Measurements from ENCODE around the gene POLR3B. TPM values are rescaled to one million over a fixed set of nuclear protein-coding genes. Genes with fewer than 3 reads are reported as not detected.

POLR3B gene
- total RNA-seq, 1 donor, result 2.4 TPM

DNA sequence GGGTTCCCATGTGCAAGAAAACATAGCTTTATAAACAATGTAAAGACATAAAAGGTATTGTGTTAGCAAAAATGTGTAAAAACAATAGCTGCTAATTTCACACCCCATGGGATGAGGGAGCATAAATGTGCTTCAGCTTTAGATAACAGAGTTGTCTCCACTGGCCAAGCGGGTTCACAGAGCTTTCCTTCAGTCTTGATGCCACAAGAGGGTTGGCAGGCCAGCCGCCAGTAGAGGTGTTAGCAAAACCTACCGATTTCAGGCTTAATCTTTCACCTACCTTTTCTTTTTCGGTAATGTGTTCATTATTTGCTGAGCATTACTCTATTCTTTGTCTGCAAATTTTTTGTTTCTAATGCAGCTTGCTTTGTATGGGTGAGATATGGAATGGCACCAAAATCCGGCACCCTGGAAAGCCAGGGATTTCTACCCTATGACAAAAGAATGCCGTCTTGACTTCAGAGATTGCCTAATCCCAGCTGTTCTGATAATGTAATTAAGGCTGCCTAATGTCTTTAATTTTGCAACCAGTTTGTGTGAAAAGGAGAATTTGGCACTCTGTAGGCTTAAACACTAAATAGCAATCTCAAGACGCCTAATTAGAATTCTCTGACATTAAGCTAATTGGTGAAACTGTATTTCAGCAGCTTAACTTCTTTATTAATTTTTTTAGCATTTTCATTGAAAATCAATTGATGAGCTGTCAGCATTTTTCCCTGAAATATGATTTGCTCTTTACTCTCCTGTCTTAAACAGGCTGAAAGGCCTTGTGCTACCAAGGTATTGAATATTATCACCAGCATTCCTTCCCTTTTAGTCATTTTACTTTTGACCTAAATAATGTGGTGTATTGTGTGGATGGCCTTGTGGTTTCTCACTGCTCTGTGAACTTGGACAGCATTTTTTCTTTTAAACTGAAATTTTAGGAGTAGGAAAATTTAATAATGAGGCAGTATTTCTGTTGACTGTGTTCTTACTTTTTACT is 60.7 kb downstream of the POLR3B start:
- no peaks in the 10 kb centered on the region for H3K27me3 ChIP-seq (ENCODE audit: insufficient read depth, low read length)
- no peak overlapping the region for H3K4me3 ChIP-seq (ENCODE audit: low read length)

DNA sequence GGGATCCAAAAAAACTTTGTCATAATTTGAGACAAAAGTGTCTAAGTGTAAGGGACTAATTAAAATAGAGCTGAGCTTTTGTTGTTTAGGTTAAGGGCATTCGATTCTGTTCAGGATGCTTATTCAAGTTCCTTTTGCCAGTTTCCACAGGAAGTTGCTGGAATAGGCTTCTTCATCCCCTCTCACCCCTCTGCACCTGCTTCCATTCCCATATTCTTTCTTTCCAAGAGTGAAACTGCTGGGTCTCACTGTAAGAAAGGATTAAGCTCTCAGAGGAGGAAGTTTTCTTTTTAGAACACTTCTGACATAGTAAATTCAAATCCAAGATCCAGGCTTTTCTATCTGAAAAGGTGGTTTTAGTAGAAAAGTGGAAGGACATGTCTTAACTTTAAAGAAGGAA is 61.4 kb downstream of the POLR3B start:
- Histone ChIP-seq H3K4me3 (ENCODE audit: low read length) (no peak overlapping the region), H3K27me3 (ENCODE audit: insufficient read depth, low read length) (no peaks in the 10 kb centered on the region), H3K4me1 (ENCODE audit: insufficient read depth, low read length) (no peaks in the 10 kb centered on the region), H3K9me3 (ENCODE audit: low read depth, low read length) (no peaks in the 10 kb centered on the region)

More for the DNA sequence above, 60.7 kb downstream of the POLR3B start:
- Histone ChIP-seq H3K4me1 (ENCODE audit: insufficient read depth, low read length) (no peaks in the 10 kb centered on the region), H3K9me3 (ENCODE audit: low read depth, low read length) (no peaks in the 10 kb centered on the region)

DNA sequence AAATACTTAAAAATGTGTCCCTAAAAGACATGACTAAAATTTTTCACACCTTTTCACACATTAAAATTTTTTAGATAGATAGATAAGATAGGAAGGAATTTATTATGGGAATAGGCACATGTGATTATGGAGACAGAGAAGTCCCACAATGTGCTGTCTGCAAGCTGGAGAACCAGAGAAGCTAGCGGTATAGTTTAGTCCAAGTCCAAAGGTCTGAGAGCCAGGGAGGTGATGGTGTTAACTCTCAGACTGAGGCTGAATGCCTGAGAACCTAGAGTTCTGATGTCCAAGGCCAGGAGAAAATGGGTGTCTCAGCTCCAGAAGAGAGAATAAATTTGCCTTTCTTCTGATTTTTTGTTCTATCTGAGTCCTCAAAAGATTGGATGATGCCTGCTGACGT is 65.7 kb downstream of the POLR3B start:
- no peak overlapping the region for H3K4me3 ChIP-seq (ENCODE audit: low read length)
- no peaks in the 10 kb centered on the region for H3K9me3 ChIP-seq (ENCODE audit: low read depth, low read length)
- no peaks in the 10 kb centered on the region for H3K27me3 ChIP-seq (ENCODE audit: insufficient read depth, low read length)
- no peaks in the 10 kb centered on the region for H3K4me1 ChIP-seq (ENCODE audit: insufficient read depth, low read length)

DNA sequence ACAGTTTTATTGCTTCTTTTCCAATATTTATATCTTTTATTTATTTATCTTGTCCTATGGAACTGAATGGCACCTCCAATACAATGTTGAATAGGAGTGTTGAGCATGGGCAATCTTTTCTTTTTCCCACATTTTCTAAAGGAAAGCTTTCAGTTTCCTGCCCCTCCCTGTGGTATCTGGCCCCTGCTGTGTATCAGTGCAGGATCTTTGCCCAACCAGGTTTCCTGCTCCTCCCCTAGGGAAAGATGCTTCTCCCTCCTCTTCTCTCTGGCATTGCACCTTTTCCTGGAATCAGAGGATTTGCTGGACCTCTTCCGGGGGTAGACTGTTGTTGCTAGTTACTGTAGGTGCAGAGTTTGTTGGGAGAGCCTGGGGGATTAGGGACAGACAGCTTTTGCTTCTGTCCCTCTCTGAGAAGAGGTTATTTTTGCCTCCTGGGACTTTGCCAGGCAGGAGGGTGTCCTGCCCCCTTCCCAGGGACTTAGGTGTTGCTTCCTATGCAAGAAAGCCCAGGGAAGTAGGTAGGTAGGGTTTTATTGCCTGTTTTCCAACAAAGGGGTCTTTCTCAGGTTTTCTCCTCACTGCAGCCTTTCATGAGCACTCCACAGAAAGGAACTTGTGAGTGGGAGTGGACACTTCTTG is 67.6 kb downstream of the POLR3B start:
- no peak overlapping the region for H3K4me3 ChIP-seq (ENCODE audit: low read length)
- H3K9me3 ChIP-seq (ENCODE audit: low read depth, low read length), result no peaks in the 10 kb centered on the region
- no peaks in the 10 kb centered on the region for H3K4me1 ChIP-seq (ENCODE audit: insufficient read depth, low read length)
- no peaks in the 10 kb centered on the region for H3K27me3 ChIP-seq (ENCODE audit: insufficient read depth, low read length)

DNA sequence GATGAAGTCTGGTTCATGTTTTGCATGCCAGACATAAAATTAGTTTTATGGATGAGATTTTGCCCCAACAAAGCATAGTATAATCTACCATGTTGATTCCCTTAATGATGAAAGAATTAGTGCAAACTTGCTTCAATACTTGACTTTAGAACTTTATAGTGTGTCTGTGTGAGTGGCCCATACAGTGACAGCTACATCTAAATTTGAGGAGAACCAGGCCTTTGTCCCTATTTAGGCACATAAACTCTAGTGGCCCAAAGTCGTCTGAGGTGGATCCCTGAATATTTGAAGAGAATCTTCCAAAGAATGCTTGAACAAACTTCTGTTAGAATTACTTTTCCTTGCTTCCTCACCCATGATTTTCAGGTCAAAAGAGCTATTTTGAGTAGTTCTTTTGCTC is 70.4 kb downstream of the POLR3B start:
- no peaks in the 10 kb centered on the region for H3K4me1 ChIP-seq (ENCODE audit: insufficient read depth, low read length)
- H3K27me3 ChIP-seq (ENCODE audit: insufficient read depth, low read length), result no peaks in the 10 kb centered on the region
- H3K4me3 ChIP-seq (ENCODE audit: low read length), result no peak overlapping the region

DNA sequence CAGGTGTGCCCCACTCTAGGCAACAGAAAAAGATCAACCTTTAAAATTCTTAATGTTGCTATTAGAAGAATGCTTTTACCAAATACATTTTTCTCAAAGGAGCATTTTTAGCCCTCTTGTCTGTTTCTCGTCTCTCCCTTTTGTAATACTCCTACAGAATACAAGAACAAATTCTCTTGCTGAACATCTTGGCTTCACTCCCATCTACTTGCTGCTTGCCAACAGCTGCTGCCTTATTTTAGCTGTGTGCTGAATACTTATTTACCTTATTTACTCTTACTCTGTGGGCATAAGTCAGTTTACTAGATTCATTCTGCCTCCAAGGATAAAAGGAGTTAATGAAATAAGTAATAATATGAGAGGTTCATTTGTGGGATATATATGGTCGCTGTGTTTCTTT is 70.8 kb downstream of the POLR3B start:
- no peaks in the 10 kb centered on the region for H3K9me3 ChIP-seq (ENCODE audit: low read depth, low read length)
- no peaks in the 10 kb centered on the region for H3K4me1 ChIP-seq (ENCODE audit: insufficient read depth, low read length)
- H3K4me3 ChIP-seq (ENCODE audit: low read length), result no peak overlapping the region
- H3K27me3 ChIP-seq (ENCODE audit: insufficient read depth, low read length), result no peaks in the 10 kb centered on the region

More for the DNA sequence above, 70.4 kb downstream of the POLR3B start:
- H3K9me3 ChIP-seq (ENCODE audit: low read depth, low read length), result no peaks in the 10 kb centered on the region

DNA sequence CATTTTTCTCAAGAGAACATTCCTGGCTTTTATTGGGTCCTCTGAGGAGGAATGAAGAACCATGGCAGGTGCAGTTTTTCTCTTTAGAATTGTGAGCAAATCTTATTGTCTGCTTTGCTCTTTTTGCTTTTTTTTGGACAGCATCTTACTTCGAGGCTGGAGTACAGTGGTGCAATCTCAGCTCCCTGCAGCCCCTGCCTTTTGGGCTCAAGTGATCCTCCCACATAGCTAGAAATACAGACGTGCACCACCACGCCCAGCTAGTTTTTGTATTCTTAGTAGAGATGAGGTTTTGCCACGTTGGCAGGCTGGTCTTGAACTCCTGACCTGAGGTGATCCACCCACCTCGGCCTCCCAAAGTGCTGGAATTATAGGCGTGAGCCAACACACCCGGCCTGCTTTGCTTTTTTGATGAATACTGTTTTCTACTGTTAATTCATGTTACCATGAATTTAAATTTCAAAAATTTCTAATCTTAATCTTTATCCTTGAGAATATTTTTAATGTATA is 71.5 kb downstream of the POLR3B start:
- no peaks in the 10 kb centered on the region for H3K4me1 ChIP-seq (ENCODE audit: insufficient read depth, low read length)
- H3K27me3 ChIP-seq (ENCODE audit: insufficient read depth, low read length), result no peaks in the 10 kb centered on the region
- H3K9me3 ChIP-seq (ENCODE audit: low read depth, low read length), result no peaks in the 10 kb centered on the region
- H3K4me3 ChIP-seq (ENCODE audit: low read length), result no peak overlapping the region

DNA sequence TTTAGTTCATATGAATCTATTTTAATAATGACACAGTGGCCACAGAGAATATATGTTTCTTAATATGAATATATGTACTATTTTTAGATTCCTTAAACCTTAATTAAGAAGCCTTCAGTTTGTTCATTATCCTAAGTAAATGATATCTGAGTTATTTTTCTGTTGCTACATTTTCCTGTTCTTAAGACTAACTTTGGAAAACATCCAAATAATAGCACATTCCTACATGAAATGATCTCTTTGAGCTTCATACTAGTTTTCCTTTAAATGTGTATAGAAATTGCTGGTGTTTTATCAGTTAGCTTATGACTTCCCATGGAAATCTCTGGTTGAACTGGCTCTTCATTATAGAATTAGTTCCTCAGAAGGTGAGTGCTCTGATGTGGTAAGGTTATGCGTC is 72.1 kb downstream of the POLR3B start:
- Histone ChIP-seq H3K9me3 (ENCODE audit: low read depth, low read length) (no peaks in the 10 kb centered on the region), H3K27me3 (ENCODE audit: insufficient read depth, low read length) (no peaks in the 10 kb centered on the region), H3K4me3 (ENCODE audit: low read length) (no peak overlapping the region), H3K4me1 (ENCODE audit: insufficient read depth, low read length) (no peaks in the 10 kb centered on the region)

DNA sequence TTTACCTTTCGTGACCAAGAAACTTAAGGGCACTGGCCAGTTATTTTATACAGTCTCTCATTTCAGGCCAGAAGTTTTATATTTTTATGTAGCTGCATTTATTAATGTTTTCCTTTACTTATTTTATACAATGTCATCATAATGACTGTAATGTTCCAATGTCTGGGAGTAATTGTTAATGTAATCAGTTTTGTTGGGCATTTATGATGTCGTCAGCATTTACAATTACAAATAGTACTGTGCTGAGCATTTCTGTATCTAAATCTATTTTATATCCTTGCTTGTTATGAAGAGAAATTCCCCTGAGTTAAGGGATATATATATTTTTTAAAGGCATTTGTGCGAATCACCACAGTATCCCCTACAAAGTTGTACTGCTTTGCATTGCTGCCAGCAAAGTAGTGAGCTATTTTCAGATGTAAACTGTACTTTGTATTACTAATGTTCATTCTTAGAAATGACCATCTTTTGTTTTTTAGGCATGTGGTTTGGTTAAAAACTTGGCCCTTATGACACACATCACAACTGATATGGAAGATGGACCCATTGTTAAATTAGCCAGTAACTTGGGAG is 74.4 kb downstream of the POLR3B start:
- no peaks in the 10 kb centered on the region for H3K9me3 ChIP-seq (ENCODE audit: low read depth, low read length)
- H3K4me3 ChIP-seq (ENCODE audit: low read length), result no peak overlapping the region
- H3K27me3 ChIP-seq (ENCODE audit: insufficient read depth, low read length), result no peaks in the 10 kb centered on the region
- no peaks in the 10 kb centered on the region for H3K4me1 ChIP-seq (ENCODE audit: insufficient read depth, low read length)

DNA sequence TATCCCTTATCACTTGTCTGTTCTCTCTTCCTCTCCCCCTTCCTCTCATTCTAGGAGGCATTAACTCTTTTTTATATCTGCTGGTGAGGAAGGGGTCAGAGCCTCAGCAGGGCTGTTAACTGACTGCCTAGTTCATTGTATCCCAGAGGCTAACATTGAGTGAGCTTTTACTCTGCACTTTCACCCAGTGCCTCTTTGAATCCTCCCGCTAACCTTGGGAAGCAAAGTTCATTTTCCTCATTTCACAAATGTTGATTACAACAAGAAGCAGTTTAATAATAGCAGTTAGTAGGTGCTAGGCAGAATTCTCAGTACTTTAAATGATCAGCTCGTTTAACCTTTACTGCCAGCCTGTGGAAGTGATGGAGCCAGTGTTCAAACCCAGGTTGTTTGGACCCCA is 75.5 kb downstream of the POLR3B start:
- Histone ChIP-seq H3K4me1 (ENCODE audit: insufficient read depth, low read length) (no peaks in the 10 kb centered on the region), H3K9me3 (ENCODE audit: low read depth, low read length) (no peaks in the 10 kb centered on the region), H3K27me3 (ENCODE audit: insufficient read depth, low read length) (no peaks in the 10 kb centered on the region), H3K4me3 (ENCODE audit: low read length) (no peak overlapping the region)

DNA sequence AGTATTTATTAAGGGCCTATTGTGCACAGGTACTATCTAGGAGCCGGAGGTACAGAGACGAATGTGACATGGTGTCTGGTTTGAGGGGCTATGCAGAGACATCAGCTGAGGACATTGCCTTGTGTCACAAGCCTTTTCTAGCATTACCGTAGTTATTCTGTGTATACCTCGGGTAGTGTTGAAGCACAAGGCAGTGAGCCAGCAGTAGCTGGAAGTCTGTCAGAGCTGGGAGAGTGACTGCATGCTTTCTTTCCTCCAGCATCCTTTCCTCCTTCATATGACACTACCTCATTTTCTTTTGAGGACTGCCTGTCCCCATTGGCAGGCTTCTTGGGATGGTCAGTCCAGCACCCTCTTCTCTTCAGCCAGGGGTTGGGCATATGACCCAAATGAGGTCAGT is 77.0 kb downstream of the POLR3B start:
- H3K27me3 ChIP-seq (ENCODE audit: insufficient read depth, low read length), result no peaks in the 10 kb centered on the region
- no peak overlapping the region for H3K4me3 ChIP-seq (ENCODE audit: low read length)
- H3K4me1 ChIP-seq (ENCODE audit: insufficient read depth, low read length), result no peaks in the 10 kb centered on the region
- H3K9me3 ChIP-seq (ENCODE audit: low read depth, low read length), result no peaks in the 10 kb centered on the region

DNA sequence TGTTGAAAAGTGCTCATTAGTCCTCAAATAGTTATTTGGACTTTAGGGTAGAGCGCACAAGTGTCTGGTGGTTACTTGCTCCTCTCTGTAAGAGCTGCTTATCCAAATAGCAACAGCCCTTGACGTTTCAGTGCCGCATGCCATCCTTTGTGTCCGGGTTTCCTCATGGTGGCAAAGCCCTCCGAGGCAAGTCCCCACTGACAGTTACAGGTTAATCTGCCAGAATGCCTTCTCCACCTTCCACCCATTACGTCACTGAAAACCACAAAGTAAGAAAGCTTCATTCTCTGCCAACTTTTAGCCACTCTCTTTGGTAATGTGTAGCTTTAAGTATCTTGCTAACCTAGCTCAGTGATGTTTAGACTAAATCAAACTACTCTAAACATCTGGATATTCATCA is 78.6 kb downstream of the POLR3B start:
- Histone ChIP-seq H3K27me3 (ENCODE audit: insufficient read depth, low read length) (no peaks in the 10 kb centered on the region), H3K9me3 (ENCODE audit: low read depth, low read length) (no peaks in the 10 kb centered on the region), H3K4me1 (ENCODE audit: insufficient read depth, low read length) (no peaks in the 10 kb centered on the region), H3K4me3 (ENCODE audit: low read length) (no peak overlapping the region)

DNA sequence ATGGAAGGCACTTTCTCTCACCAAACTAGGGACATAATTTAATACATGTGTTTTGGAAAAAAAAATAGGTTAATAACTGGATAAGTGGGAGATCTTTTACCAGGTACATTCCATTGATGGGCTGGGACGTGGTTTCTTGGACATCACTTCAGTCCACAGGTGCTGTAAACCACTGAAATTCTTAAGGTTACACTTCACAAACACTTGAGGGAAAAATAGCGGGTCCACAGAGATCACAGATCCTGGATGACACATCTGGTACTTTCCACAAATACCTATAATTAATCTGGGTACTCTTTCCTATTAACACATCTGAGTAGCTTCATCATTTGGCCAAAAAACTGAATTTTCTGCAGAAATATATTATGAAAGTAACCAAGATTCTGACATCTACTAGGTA is 85.0 kb downstream of the POLR3B start:
- H3K4me3 ChIP-seq (ENCODE audit: low read length), result no peak overlapping the region
- H3K4me1 ChIP-seq (ENCODE audit: insufficient read depth, low read length), result no peaks in the 10 kb centered on the region
- H3K9me3 ChIP-seq (ENCODE audit: low read depth, low read length), result no peaks in the 10 kb centered on the region
- H3K27me3 ChIP-seq (ENCODE audit: insufficient read depth, low read length), result no peaks in the 10 kb centered on the region

DNA sequence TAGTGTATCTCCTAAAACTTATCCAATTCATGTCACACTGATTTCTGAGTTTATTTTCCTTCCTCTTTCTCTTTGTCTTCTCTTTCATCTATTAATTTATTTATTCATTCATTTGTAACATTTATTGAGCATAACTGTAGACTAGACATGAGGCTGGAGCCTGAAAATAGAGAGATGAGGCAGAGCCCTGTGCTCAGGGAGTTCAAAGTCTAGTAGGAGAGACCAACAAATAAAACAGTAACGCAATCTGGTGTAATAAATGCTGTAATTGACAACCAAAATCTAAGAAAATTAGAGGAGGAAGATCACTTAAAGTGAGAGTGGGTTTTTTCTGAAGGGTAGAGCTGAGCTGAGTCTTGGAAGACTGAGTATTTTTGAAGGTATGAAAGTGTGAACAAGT is 87.5 kb downstream of the POLR3B start:
- no peaks in the 10 kb centered on the region for H3K9me3 ChIP-seq (ENCODE audit: low read depth, low read length)
- no peak overlapping the region for H3K4me3 ChIP-seq (ENCODE audit: low read length)
- no peaks in the 10 kb centered on the region for H3K27me3 ChIP-seq (ENCODE audit: insufficient read depth, low read length)
- H3K4me1 ChIP-seq (ENCODE audit: insufficient read depth, low read length), result no peaks in the 10 kb centered on the region

DNA sequence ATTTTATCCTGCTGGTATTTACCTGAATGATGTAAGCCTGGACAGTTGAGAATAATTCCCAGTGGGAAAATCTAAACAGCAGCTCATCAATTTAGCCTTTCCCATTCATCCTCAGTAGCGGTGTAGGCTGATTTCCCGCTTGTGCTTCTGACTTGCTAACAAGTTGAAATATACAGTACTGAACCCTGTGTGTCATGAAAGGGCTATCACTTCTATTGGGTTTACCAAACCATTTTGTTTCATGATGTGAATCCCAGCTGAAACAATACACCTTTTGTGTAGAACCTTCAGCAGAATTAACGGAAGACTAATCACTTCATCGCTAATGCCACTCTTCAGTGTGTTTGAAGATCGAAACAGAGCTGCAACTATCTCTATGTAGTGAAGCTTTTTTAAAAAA is 88.4 kb downstream of the POLR3B start:
- H3K9me3 ChIP-seq (ENCODE audit: low read depth, low read length), result no peaks in the 10 kb centered on the region
- no peaks in the 10 kb centered on the region for H3K27me3 ChIP-seq (ENCODE audit: insufficient read depth, low read length)
- H3K4me1 ChIP-seq (ENCODE audit: insufficient read depth, low read length), result no peaks in the 10 kb centered on the region
- no peak overlapping the region for H3K4me3 ChIP-seq (ENCODE audit: low read length)

Measured in mononuclear cell (primary cell).